Measurements from ENCODE around the gene SDHA.
"Not testable (repeated sequence)": the region's sequence is repeated elsewhere in the genome, so short reads cannot be mapped to it uniquely, and the experiment has no call there.

Gene SDHA

GRCh38 chr5:237931-238330, 19.8 kb downstream of the SDHA start:
- H3K36me3 ChIP-seq (ENCODE audit: insufficient read depth, low read length): peaks cover 27% of the 10 kb centered on the region
- H3K4me1 ChIP-seq (ENCODE audit: insufficient read depth, low read length); H3K9me3 ChIP-seq (ENCODE audit: control insufficient read depth, insufficient read depth, low read length); H3K9ac ChIP-seq (ENCODE audit: low read depth, low read length): not testable (repeated sequence)

- peaks cover 28% of the 10 kb centered on the region for H3K36me3 ChIP-seq (ENCODE audit: insufficient read depth, low read length)
- not testable (repeated sequence) for H3K4me1 ChIP-seq (ENCODE audit: insufficient read depth, low read length); H3K9ac ChIP-seq (ENCODE audit: low read depth, low read length); H3K9me3 ChIP-seq (ENCODE audit: control insufficient read depth, insufficient read depth, low read length)
Observed at GRCh38 chr5:240550-240949, 22.4 kb downstream of the SDHA start.

- H3K9me3 ChIP-seq (ENCODE audit: control insufficient read depth, insufficient read depth, low read length); H3K4me1 ChIP-seq (ENCODE audit: insufficient read depth, low read length); H3K9ac ChIP-seq (ENCODE audit: low read depth, low read length): not testable (repeated sequence)
- peaks cover 28% of the 10 kb centered on the region for H3K36me3 ChIP-seq (ENCODE audit: insufficient read depth, low read length)
Observed at GRCh38 chr5:241045-241669, 23.0 kb downstream of the SDHA start.

- peaks cover 36% of the 10 kb centered on the region for H3K36me3 ChIP-seq (ENCODE audit: insufficient read depth, low read length)
- H3K9me3 ChIP-seq (ENCODE audit: control insufficient read depth, insufficient read depth, low read length); H3K9ac ChIP-seq (ENCODE audit: low read depth, low read length); H3K4me1 ChIP-seq (ENCODE audit: insufficient read depth, low read length): not testable (repeated sequence)
Observed at GRCh38 chr5:243683-244367, 25.7 kb downstream of the SDHA start.

- peaks cover 28% of the 10 kb centered on the region for H3K36me3 ChIP-seq (ENCODE audit: insufficient read depth, low read length)
- H3K9ac ChIP-seq (ENCODE audit: low read depth, low read length); H3K4me1 ChIP-seq (ENCODE audit: insufficient read depth, low read length); H3K9me3 ChIP-seq (ENCODE audit: control insufficient read depth, insufficient read depth, low read length): not testable (repeated sequence)
Observed at GRCh38 chr5:245717-246116, 27.6 kb downstream of the SDHA start.

- H3K4me1 ChIP-seq (ENCODE audit: insufficient read depth, low read length); H3K9ac ChIP-seq (ENCODE audit: low read depth, low read length); H3K9me3 ChIP-seq (ENCODE audit: control insufficient read depth, insufficient read depth, low read length): not testable (repeated sequence)
- peaks cover 12% of the 10 kb centered on the region for H3K36me3 ChIP-seq (ENCODE audit: insufficient read depth, low read length)
Observed at GRCh38 chr5:250396-250795, 32.3 kb downstream of the SDHA start.

- not testable (repeated sequence) for H3K9ac ChIP-seq (ENCODE audit: low read depth, low read length); H3K4me1 ChIP-seq (ENCODE audit: insufficient read depth, low read length); H3K9me3 ChIP-seq (ENCODE audit: control insufficient read depth, insufficient read depth, low read length)
- peaks cover 12% of the 10 kb centered on the region for H3K36me3 ChIP-seq (ENCODE audit: insufficient read depth, low read length)
Observed at GRCh38 chr5:251016-251415, 32.9 kb downstream of the SDHA start.

- peaks cover 12% of the 10 kb centered on the region for H3K36me3 ChIP-seq (ENCODE audit: insufficient read depth, low read length)
- not testable (repeated sequence) for H3K9me3 ChIP-seq (ENCODE audit: control insufficient read depth, insufficient read depth, low read length); H3K9ac ChIP-seq (ENCODE audit: low read depth, low read length); H3K4me1 ChIP-seq (ENCODE audit: insufficient read depth, low read length)
Observed at GRCh38 chr5:251538-251937, 33.4 kb downstream of the SDHA start.

- H3K9me3 ChIP-seq (ENCODE audit: control insufficient read depth, insufficient read depth, low read length); H3K9ac ChIP-seq (ENCODE audit: low read depth, low read length); H3K4me1 ChIP-seq (ENCODE audit: insufficient read depth, low read length): not testable (repeated sequence)
- peaks cover 15% of the 10 kb centered on the region for H3K36me3 ChIP-seq (ENCODE audit: insufficient read depth, low read length)
Observed at GRCh38 chr5:251975-252374, 33.9 kb downstream of the SDHA start.

GRCh38 chr5:252546-252945, 34.4 kb downstream of the SDHA start:
- peaks cover 15% of the 10 kb centered on the region for H3K36me3 ChIP-seq (ENCODE audit: insufficient read depth, low read length)
- no peaks in the 10 kb centered on the region; the same call in 1 of the 2 replicates for H3K9me3 ChIP-seq (ENCODE audit: control insufficient read depth, insufficient read depth, low read length)
- no peak overlapping the region for H3K9ac ChIP-seq (ENCODE audit: low read depth, low read length)
- no peaks in the 10 kb centered on the region for H3K4me1 ChIP-seq (ENCODE audit: insufficient read depth, low read length)

GRCh38 chr5:254322-254721, 36.2 kb downstream of the SDHA start:
- peaks cover 14% of the 10 kb centered on the region for H3K36me3 ChIP-seq (ENCODE audit: insufficient read depth, low read length)
- not testable (repeated sequence) for H3K4me1 ChIP-seq (ENCODE audit: insufficient read depth, low read length); H3K9ac ChIP-seq (ENCODE audit: low read depth, low read length); H3K9me3 ChIP-seq (ENCODE audit: control insufficient read depth, insufficient read depth, low read length)

GRCh38 chr5:255116-255515, 37.0 kb downstream of the SDHA start:
- H3K9ac ChIP-seq (ENCODE audit: low read depth, low read length); H3K4me1 ChIP-seq (ENCODE audit: insufficient read depth, low read length); H3K9me3 ChIP-seq (ENCODE audit: control insufficient read depth, insufficient read depth, low read length): not testable (repeated sequence)
- peaks cover 14% of the 10 kb centered on the region for H3K36me3 ChIP-seq (ENCODE audit: insufficient read depth, low read length)

GRCh38 chr5:256347-256746, 38.2 kb downstream of the SDHA start:
- H3K9ac ChIP-seq (ENCODE audit: low read depth, low read length); H3K4me1 ChIP-seq (ENCODE audit: insufficient read depth, low read length); H3K9me3 ChIP-seq (ENCODE audit: control insufficient read depth, insufficient read depth, low read length): not testable (repeated sequence)
- H3K36me3 ChIP-seq (ENCODE audit: insufficient read depth, low read length): peaks cover 12% of the 10 kb centered on the region

- no peak overlapping the region for H3K9ac ChIP-seq (ENCODE audit: low read depth, low read length)
- peaks cover 5% of the 10 kb centered on the region; the same call in 1 of the 2 replicates for H3K9me3 ChIP-seq (ENCODE audit: control insufficient read depth, insufficient read depth, low read length)
- peaks cover 10% of the 10 kb centered on the region for H3K36me3 ChIP-seq (ENCODE audit: insufficient read depth, low read length)
- no peaks in the 10 kb centered on the region for H3K4me1 ChIP-seq (ENCODE audit: insufficient read depth, low read length)
Observed at GRCh38 chr5:257148-257547, 39.0 kb downstream of the SDHA start.

- H3K4me1 ChIP-seq (ENCODE audit: insufficient read depth, low read length); H3K9me3 ChIP-seq (ENCODE audit: control insufficient read depth, insufficient read depth, low read length); H3K9ac ChIP-seq (ENCODE audit: low read depth, low read length); H3K36me3 ChIP-seq (ENCODE audit: insufficient read depth, low read length): not testable (repeated sequence)
Observed at GRCh38 chr5:263275-263974, 45.3 kb downstream of the SDHA start.

Measured in ES-I3 (cell line).